Gastrocnemius medialis (tissue), 4 donors: ENCODE data around the gene PTAFR. TPM values are rescaled to one million over a fixed set of nuclear protein-coding genes. Genes with fewer than 3 reads are reported as not detected.

Source experiments
- ATAC-seq, 2 donors: fragments of 150-250 bp; one replicate each; pipeline ENCODE4 v1.9.1; 2016
- DNase-seq, 2 donors: peaks; one replicate each; pipeline ENCODE4 v3.0.0-alpha.2; 2019
- H3K27ac ChIP-seq, 4 donors: fragments of 200-600 bp; sonication (generic); 1 replicate in 1 of 4; 2 replicates in 3 of 4; pipeline ENCODE4 v1.5.1; 2016 to 2018; ENCODE audit warnings: mild to moderate bottlenecking in 2 of 4, moderate library complexity in 1 of 4
- H3K27me3 ChIP-seq, 3 donors: fragments of 200-600 bp; sonication (generic) in 2 of 3; 1 replicate in 1 of 3; 2 replicates in 2 of 3; pipeline versions ENCODE4 v1.5.1 to v1.6.0; 2016 to 2019; ENCODE audit warnings: mild to moderate bottlenecking in 1 of 3, moderate library complexity in 1 of 3
- H3K36me3 ChIP-seq, 2 donors: fragments of 200-600 bp; sonication (generic) in 1 of 2; one replicate each; pipeline ENCODE4 v1.5.1; 2017 to 2018
- H3K4me1 ChIP-seq, 2 donors: fragments of 200-600 bp; sonication (generic) in 1 of 2; one replicate each; pipeline ENCODE4 v1.5.1; 2016 to 2017; ENCODE audit warnings: mild to moderate bottlenecking in 2 of 2
- H3K4me3 ChIP-seq, 4 donors: fragments of 200-600 bp; sonication (generic) in 3 of 4; 1 replicate in 1 of 4; 2 replicates in 3 of 4; pipeline ENCODE4 v1.5.1; 2016 to 2019; ENCODE audit warnings: mild to moderate bottlenecking in 2 of 4
- H3K9me3 ChIP-seq, 3 donors: fragments of 200-600 bp; sonication (generic) in 2 of 3; 1 replicate in 1 of 3; 2 replicates in 2 of 3; pipeline ENCODE4 v1.5.1; 2016 to 2019
- CTCF ChIP-seq, 5 experiments: fragments of 450-650 bp in 3 of 5; fragments of 200-600 bp in 2 of 5; sonication (generic) in 2 of 5; IDR thresholded peaks in 4 of 5; conservative IDR thresholded peaks in 1 of 5; 1 replicate in 4 of 5; 2 replicates in 1 of 5; pipeline ENCODE4 v1.5.1; 2016 to 2019; ENCODE audit warnings: antibody characterized with exemption in 5 of 5, mild to moderate bottlenecking in 3 of 5, moderate library complexity in 3 of 5
- POLR2A ChIP-seq, 2 donors: fragments of 450-650 bp; IDR thresholded peaks; one replicate each; pipeline ENCODE4 v1.6.1; 2017; ENCODE audit warnings: antibody characterized with exemption in 2 of 2, mild to moderate bottlenecking in 2 of 2, moderate library complexity in 2 of 2
- in situ Hi-C, 4 donors: fragments of 200-750 bp; cut with MboI; loops; one replicate each; pipeline versions ENCODE4 v1.15.0 to v1.8.0; 2017; ENCODE audit warnings: low sequenced_read_pairs in 4 of 4
- intact Hi-C: fragments of 100-400 bp; cut with DNase I; formaldehyde crosslinking; loops from one replicate; pipeline ENCODE4 v1.15.1; 2023; ENCODE audit warnings: low total_unique reads
- total RNA-seq, 4 donors: library from RNA; depleted of rRNA; stranded (reverse); fragments of >200 nt; gene quantifications; one replicate each; pipeline versions ENCODE4 v1.1.0 to v1.2.3, GENCODE V29; 2016

Gene PTAFR
- total RNA-seq, 4 donors from 2014 or later, result 0.76 to 1.5 (median 0.97) TPM

GRCh38 chr1:28196330-28196729 is 19.8 kb upstream of the PTAFR start:
- ATAC-seq, result no peak
- Histone ChIP-seq H3K36me3 (peaks cover 9 to 33% of the 10 kb centered on the region in 2 donors), H3K27ac (no peak overlapping the region), H3K27me3 (no peaks in the 10 kb centered on the region), H3K9me3 (no peaks in the 10 kb centered on the region), H3K4me1 (no peaks in the 10 kb centered on the region), H3K4me3 (no peak overlapping the region)
- in situ Hi-C loops (no loop called here), intact Hi-C loops (no loop called here)
- TF ChIP-seq CTCF (IDR thresholded peaks at IDR 0.05 in 4 of 5, conservative IDR thresholded peaks at IDR 0.05 in 1 of 5), result no peak
- no peak for TF ChIP-seq POLR2A (IDR thresholded peaks at IDR 0.05)
- DNase-seq, result no peak

GRCh38 chr1:28195780-28196179 is 19.3 kb upstream of the PTAFR start:
- Histone ChIP-seq H3K27ac (no peak overlapping the region), H3K9me3 (no peaks in the 10 kb centered on the region), H3K27me3 (no peaks in the 10 kb centered on the region), H3K4me1 (no peaks in the 10 kb centered on the region), H3K4me3 (no peak overlapping the region), H3K36me3 (peaks cover 9 to 27% of the 10 kb centered on the region in 2 donors)
- in situ Hi-C loops (no loop called here), intact Hi-C loops (no loop called here)
- DNase-seq (no peak), ATAC-seq (no peak)
- no peak for TF ChIP-seq POLR2A (IDR thresholded peaks at IDR 0.05)
- no peak for TF ChIP-seq CTCF (IDR thresholded peaks at IDR 0.05 in 4 of 5, conservative IDR thresholded peaks at IDR 0.05 in 1 of 5)

GRCh38 chr1:28194326-28195035 is 18.0 kb upstream of the PTAFR start:
- Histone ChIP-seq H3K4me3 (no peak overlapping the region), H3K4me1 (no peaks in the 10 kb centered on the region), H3K9me3 (no peaks in the 10 kb centered on the region), H3K36me3 (peaks cover 2 to 14% of the 10 kb centered on the region in 2 donors), H3K27ac (no peak overlapping the region), H3K27me3 (no peaks in the 10 kb centered on the region)
- DNase-seq (no peak), ATAC-seq (no peak)
- TF ChIP-seq CTCF (IDR thresholded peaks at IDR 0.05 in 4 of 5, conservative IDR thresholded peaks at IDR 0.05 in 1 of 5), result no peak
- no peak for TF ChIP-seq POLR2A (IDR thresholded peaks at IDR 0.05)
- intact Hi-C loops (no loop called here), in situ Hi-C loops (no loop called here)

GRCh38 chr1:28193701-28194161 is 17.2 kb upstream of the PTAFR start:
- H3K9me3 ChIP-seq, result no peaks in the 10 kb centered on the region
- no peaks in the 10 kb centered on the region for H3K27me3 ChIP-seq
- intact Hi-C loops, result no loop called here
- ATAC-seq (no peak), DNase-seq (no peak)
- H3K36me3 ChIP-seq, result peaks cover 0 to 7% of the 10 kb centered on the region in 2 donors
- no peak overlapping the region for H3K4me3 ChIP-seq
- no peaks in the 10 kb centered on the region for H3K4me1 ChIP-seq
- TF ChIP-seq POLR2A (IDR thresholded peaks at IDR 0.05), result no peak
- in situ Hi-C loops, result no loop called here
- H3K27ac ChIP-seq, result no peak overlapping the region

GRCh38 chr1:28190996-28191645 is 14.6 kb upstream of the PTAFR start:
- in situ Hi-C loops (no loop called here), intact Hi-C loops (no loop called here)

More at GRCh38 chr1:28190996-28191645, 14.6 kb upstream of the PTAFR start:
- ATAC-seq (no peak), DNase-seq (no peak)
- Histone ChIP-seq H3K9me3 (no peaks in the 10 kb centered on the region), H3K27ac (no peak overlapping the region), H3K4me1 (no peaks in the 10 kb centered on the region), H3K36me3 (no peaks in the 10 kb centered on the region), H3K4me3 (no peak overlapping the region), H3K27me3 (no peaks in the 10 kb centered on the region)
- no peak for TF ChIP-seq CTCF (IDR thresholded peaks at IDR 0.05 in 4 of 5, conservative IDR thresholded peaks at IDR 0.05 in 1 of 5)
- TF ChIP-seq POLR2A (IDR thresholded peaks at IDR 0.05), result no peak
